ENCODE results near the gene ZMIZ1. TPM values are rescaled to one million over a fixed set of nuclear protein-coding genes. Genes with fewer than 3 reads are reported as not detected.

The ZMIZ1 gene
- total and polyA plus RNA-seq, 2 experiments from 2014 or later, result 9.2 to 30.9 TPM

- Histone ChIP-seq H3K79me2 (replicated peaks; ENCODE audit: insufficient read depth) (no peaks in the 10 kb centered on the region), H2AFZ (no peak overlapping the region), H3K27me3 (ENCODE audit: insufficient read depth) (no peaks in the 10 kb centered on the region), H3K4me1 (ENCODE audit: insufficient read depth) (no peaks in the 10 kb centered on the region), H3K4me2 (no peak overlapping the region), H3K27ac (ENCODE audit: low read depth) (no peak overlapping the region), H3K4me3 (no peak overlapping the region), H3F3A (replicated peaks; ENCODE audit: low read depth) (no peaks in the 10 kb centered on the region), H4K20me1 (replicated peaks; ENCODE audit: insufficient read depth) (no peaks in the 10 kb centered on the region), H3K36me3 (ENCODE audit: insufficient read depth) (no peaks in the 10 kb centered on the region), H3K9me2 (ENCODE audit: insufficient read depth) (no peaks in the 10 kb centered on the region)
- H3K36me3 Mint-ChIP-seq (ENCODE audit: low read depth), result no peaks in the 10 kb centered on the region; the same call in 2 of the 3 replicates
- peaks cover 5% of the 10 kb centered on the region; the same call in 2 of the 3 replicates for H3K4me1 Mint-ChIP-seq
- H3K27ac Mint-ChIP-seq, result no peak overlapping the region
- DNase-seq (ENCODE audit: low spot score) (no peak), ATAC-seq (no peak)
- H3K27me3 Mint-ChIP-seq (ENCODE audit: insufficient read depth, low read depth, poor library complexity), result peaks cover 15% of the 10 kb centered on the region
- TF ChIP-seq NANOG (IDR thresholded peaks at IDR 0.05; ENCODE audit: borderline replicate concordance) (no peak), CREB1 (CRISPR knock-in tag; IDR thresholded peaks at IDR 0.05; ENCODE audit: low read depth) (no peak), REST (IDR thresholded peaks at IDR 0.05; ENCODE audit: unreplicated experiment) (no peak), ZNF331 (CRISPR knock-in tag; IDR thresholded peaks at IDR 0.05; ENCODE audit: low read depth) (no peak), ETS1 (IDR thresholded peaks at IDR 0.05) (no peak), JUNB (IDR thresholded peaks at IDR 0.05; ENCODE audit: unreplicated experiment) (no peak), EZH2phosphoT487 (IDR thresholded peaks at IDR 0.05; ENCODE audit: unreplicated experiment) (no peak), POLR2AphosphoS5 (IDR thresholded peaks at IDR 0.05; ENCODE audit: low read depth) (no peak)
- TF ChIP-seq, protein P1, sequence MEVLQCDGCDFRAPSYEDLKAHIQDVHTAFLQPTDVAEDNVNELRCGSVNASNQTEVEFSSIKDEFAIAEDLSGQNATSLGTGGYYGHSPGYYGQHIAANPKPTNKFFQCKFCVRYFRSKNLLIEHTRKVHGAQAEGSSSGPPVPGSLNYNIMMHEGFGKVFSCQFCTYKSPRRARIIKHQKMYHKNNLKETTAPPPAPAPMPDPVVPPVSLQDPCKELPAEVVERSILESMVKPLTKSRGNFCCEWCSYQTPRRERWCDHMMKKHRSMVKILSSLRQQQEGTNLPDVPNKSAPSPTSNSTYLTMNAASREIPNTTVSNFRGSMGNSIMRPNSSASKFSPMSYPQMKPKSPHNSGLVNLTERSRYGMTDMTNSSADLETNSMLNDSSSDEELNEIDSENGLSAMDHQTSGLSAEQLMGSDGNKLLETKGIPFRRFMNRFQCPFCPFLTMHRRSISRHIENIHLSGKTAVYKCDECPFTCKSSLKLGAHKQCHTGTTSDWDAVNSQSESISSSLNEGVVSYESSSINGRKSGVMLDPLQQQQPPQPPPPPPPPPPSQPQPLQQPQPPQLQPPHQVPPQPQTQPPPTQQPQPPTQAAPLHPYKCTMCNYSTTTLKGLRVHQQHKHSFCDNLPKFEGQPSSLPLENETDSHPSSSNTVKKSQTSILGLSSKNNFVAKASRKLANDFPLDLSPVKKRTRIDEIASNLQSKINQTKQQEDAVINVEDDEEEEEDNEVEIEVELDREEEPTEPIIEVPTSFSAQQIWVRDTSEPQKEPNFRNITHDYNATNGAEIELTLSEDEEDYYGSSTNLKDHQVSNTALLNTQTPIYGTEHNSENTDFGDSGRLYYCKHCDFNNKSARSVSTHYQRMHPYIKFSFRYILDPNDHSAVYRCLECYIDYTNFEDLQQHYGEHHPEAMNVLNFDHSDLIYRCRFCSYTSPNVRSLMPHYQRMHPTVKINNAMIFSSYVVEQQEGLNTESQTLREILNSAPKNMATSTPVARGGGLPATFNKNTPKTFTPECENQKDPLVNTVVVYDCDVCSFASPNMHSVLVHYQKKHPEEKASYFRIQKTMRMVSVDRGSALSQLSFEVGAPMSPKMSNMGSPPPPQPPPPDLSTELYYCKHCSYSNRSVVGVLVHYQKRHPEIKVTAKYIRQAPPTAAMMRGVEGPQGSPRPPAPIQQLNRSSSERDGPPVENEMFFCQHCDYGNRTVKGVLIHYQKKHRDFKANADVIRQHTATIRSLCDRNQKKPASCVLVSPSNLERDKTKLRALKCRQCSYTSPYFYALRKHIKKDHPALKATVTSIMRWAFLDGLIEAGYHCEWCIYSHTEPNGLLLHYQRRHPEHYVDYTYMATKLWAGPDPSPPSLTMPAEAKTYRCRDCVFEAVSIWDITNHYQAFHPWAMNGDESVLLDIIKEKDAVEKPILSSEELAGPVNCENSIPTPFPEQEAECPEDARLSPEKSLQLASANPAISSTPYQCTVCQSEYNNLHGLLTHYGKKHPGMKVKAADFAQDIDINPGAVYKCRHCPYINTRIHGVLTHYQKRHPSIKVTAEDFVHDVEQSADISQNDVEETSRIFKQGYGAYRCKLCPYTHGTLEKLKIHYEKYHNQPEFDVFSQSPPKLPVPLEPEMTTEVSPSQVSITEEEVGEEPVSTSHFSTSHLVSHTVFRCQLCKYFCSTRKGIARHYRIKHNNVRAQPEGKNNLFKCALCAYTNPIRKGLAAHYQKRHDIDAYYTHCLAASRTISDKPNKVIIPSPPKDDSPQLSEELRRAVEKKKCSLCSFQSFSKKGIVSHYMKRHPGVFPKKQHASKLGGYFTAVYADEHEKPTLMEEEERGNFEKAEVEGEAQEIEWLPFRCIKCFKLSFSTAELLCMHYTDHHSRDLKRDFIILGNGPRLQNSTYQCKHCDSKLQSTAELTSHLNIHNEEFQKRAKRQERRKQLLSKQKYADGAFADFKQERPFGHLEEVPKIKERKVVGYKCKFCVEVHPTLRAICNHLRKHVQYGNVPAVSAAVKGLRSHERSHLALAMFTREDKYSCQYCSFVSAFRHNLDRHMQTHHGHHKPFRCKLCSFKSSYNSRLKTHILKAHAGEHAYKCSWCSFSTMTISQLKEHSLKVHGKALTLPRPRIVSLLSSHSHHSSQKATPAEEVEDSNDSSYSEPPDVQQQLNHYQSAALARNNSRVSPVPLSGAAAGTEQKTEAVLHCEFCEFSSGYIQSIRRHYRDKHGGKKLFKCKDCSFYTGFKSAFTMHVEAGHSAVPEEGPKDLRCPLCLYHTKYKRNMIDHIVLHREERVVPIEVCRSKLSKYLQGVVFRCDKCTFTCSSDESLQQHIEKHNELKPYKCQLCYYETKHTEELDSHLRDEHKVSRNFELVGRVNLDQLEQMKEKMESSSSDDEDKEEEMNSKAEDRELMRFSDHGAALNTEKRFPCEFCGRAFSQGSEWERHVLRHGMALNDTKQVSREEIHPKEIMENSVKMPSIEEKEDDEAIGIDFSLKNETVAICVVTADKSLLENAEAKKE (CRISPR knock-in tag; IDR thresholded peaks at IDR 0.05), result no peak
- TF ChIP-seq, protein P2, sequence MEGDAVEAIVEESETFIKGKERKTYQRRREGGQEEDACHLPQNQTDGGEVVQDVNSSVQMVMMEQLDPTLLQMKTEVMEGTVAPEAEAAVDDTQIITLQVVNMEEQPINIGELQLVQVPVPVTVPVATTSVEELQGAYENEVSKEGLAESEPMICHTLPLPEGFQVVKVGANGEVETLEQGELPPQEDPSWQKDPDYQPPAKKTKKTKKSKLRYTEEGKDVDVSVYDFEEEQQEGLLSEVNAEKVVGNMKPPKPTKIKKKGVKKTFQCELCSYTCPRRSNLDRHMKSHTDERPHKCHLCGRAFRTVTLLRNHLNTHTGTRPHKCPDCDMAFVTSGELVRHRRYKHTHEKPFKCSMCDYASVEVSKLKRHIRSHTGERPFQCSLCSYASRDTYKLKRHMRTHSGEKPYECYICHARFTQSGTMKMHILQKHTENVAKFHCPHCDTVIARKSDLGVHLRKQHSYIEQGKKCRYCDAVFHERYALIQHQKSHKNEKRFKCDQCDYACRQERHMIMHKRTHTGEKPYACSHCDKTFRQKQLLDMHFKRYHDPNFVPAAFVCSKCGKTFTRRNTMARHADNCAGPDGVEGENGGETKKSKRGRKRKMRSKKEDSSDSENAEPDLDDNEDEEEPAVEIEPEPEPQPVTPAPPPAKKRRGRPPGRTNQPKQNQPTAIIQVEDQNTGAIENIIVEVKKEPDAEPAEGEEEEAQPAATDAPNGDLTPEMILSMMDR (conservative IDR thresholded peaks at IDR 0.05; ENCODE audit: low read depth in 2 of 2), result no peak
- H3K4me3 Mint-ChIP-seq, result no peak overlapping the region
- H3K9me3 Mint-ChIP-seq, result peaks cover 7% of the 10 kb centered on the region; the same call in 2 of the 3 replicates
Observed at GRCh38 chr10:79335094-79335469, 266.3 kb downstream of the ZMIZ1 start.

All from GM23338 (cell line).